CD14-positive monocyte (primary cell): Measurements from ENCODE around the gene SCUBE1. TPM values are rescaled to one million over a fixed set of nuclear protein-coding genes. Genes with fewer than 3 reads are reported as not detected.

Experiments
- DNase-seq, 3 donors: peaks; one replicate each; pipeline ENCODE4 v3.0.0-alpha.2; 2011 to 2022
- H2AFZ ChIP-seq: 2 replicates; pipeline ENCODE4 v1.6.0; 2012; ENCODE audit warnings: mild to moderate bottlenecking, low read depth, low read length, inconsistent platforms; ENCODE audit not compliant: insufficient read depth, poor library complexity, severe bottlenecking
- H3K27ac ChIP-seq, 2 donors: 1 replicate in 1 of 2; 2 replicates in 1 of 2; pipeline ENCODE4 v1.5.1; 2012 to 2013; ENCODE audit warnings: low read length in 2 of 2, control low read depth in 1 of 2, inconsistent platforms in 1 of 2, low read depth in 1 of 2, mild to moderate bottlenecking in 1 of 2
- H3K27me3 ChIP-seq, 2 donors: one replicate each; pipeline versions ENCODE4 v1.6.0 to v1.6.1; 2011 to 2013; ENCODE audit warnings: low read length in 2 of 2; ENCODE audit not compliant: control insufficient read depth in 2 of 2, insufficient read depth in 2 of 2
- H3K36me3 ChIP-seq, 2 donors: replicated peaks in 1 of 2; 1 replicate in 1 of 2; 2 replicates in 1 of 2; pipeline versions ENCODE4 v1.5.1 to v1.6.1; 2012 to 2013; ENCODE audit warnings: low read length in 2 of 2, control low read depth in 1 of 2, inconsistent platforms in 1 of 2, mild to moderate bottlenecking in 1 of 2; ENCODE audit not compliant: insufficient read depth in 2 of 2, control insufficient read depth in 1 of 2
- H3K4me1 ChIP-seq, 2 donors: 1 replicate in 1 of 2; 2 replicates in 1 of 2; pipeline versions ENCODE4 v1.5.1 to v1.6.1; 2012 to 2013; ENCODE audit warnings: low read length in 2 of 2, control low read depth in 1 of 2, inconsistent platforms in 1 of 2, mild to moderate bottlenecking in 1 of 2, moderate library complexity in 1 of 2; ENCODE audit not compliant: insufficient read depth in 2 of 2, control insufficient read depth in 1 of 2
- H3K4me2 ChIP-seq: replicated peaks from 2 replicates; pipeline ENCODE3; 2012; ENCODE audit warnings: low read length, moderate library complexity, mild to moderate bottlenecking; ENCODE audit not compliant: poor library complexity, severe bottlenecking; ENCODE audit errors: extremely low read depth
- H3K4me3 ChIP-seq, 3 experiments: fragments of 200-600 bp in 1 of 3; sonication (generic) in 1 of 3; replicated peaks in 1 of 3; 1 replicate in 2 of 3; 2 replicates in 1 of 3; pipeline ENCODE4 v1.5.1; 2011 to 2013; ENCODE audit warnings: low read length in 3 of 3, mild to moderate bottlenecking in 3 of 3, control low read depth in 2 of 3, low read depth in 2 of 3, inconsistent platforms in 1 of 3, moderate library complexity in 1 of 3
- H3K79me2 ChIP-seq: 2 replicates; pipeline ENCODE4 v1.6.0; 2012; ENCODE audit warnings: mild to moderate bottlenecking, control low read depth, inconsistent platforms, low read length, moderate library complexity; ENCODE audit not compliant: insufficient read depth
- H3K9ac ChIP-seq: 2 replicates; pipeline ENCODE4 v1.6.0; 2017; ENCODE audit warnings: low read length, mild to moderate bottlenecking; ENCODE audit not compliant: insufficient read depth, poor library complexity, severe bottlenecking
- H3K9me3 ChIP-seq, 2 donors: replicated peaks in 1 of 2; 1 replicate in 1 of 2; 2 replicates in 1 of 2; pipeline versions ENCODE4 v1.5.1 to v1.6.1; 2012 to 2013; ENCODE audit warnings: low read length in 2 of 2, control low read depth in 1 of 2; ENCODE audit not compliant: control insufficient read depth in 1 of 2, insufficient read depth in 1 of 2
- H4K20me1 ChIP-seq: 2 replicates; pipeline ENCODE4 v1.6.0; 2012; ENCODE audit warnings: mild to moderate bottlenecking, low read length, control low read depth, moderate library complexity; ENCODE audit not compliant: insufficient read depth
- H3K27ac Mint-ChIP-seq, 7 donors: one replicate each; pipeline ENCODE4 v1.8.0; 2020; ENCODE audit warnings: mild to moderate bottlenecking in 7 of 7, mixed read lengths in 7 of 7, moderate library complexity in 6 of 7, inconsistent platforms in 2 of 7
- H3K27me3 Mint-ChIP-seq, 3 donors: one replicate each; pipeline ENCODE4 v1.8.0; 2021 to 2022; ENCODE audit warnings: low read depth in 3 of 3, mild to moderate bottlenecking in 3 of 3, mixed read lengths in 3 of 3, moderate library complexity in 3 of 3, inconsistent platforms in 1 of 3
- H3K36me3 Mint-ChIP-seq, 2 donors: one replicate each; pipeline ENCODE4 v1.8.0; 2020; ENCODE audit warnings: mixed read lengths in 2 of 2, inconsistent platforms in 1 of 2, mild to moderate bottlenecking in 1 of 2
- H3K4me1 Mint-ChIP-seq: one replicate; pipeline ENCODE4 v1.8.0; 2020; ENCODE audit warnings: mild to moderate bottlenecking, mixed read lengths
- H3K4me3 Mint-ChIP-seq, 2 donors: one replicate each; pipeline ENCODE4 v1.8.0; 2020; ENCODE audit warnings: mild to moderate bottlenecking in 2 of 2, mixed read lengths in 2 of 2, moderate library complexity in 1 of 2
- H3K9me3 Mint-ChIP-seq, 7 donors: one replicate each; pipeline ENCODE4 v1.8.0; 2020 to 2022; ENCODE audit warnings: mixed read lengths in 7 of 7, mild to moderate bottlenecking in 6 of 7, moderate library complexity in 6 of 7, inconsistent platforms in 2 of 7
- WGBS: methylation state at CpG from one replicate; pipeline ENCODE4 v1.1.5; 2013; ENCODE audit warnings: missing lambda C conversion rate; ENCODE audit not compliant: insufficient coverage; 5-methylcytosine and 5-hydroxymethylcytosine counted together
- intact Hi-C, 2 donors: fragments of 100-400 bp; cut with micrococcal nuclease; formaldehyde crosslinking; loops; one replicate each; pipeline versions ENCODE4 v1.15.0 to v1.15.1; 2023
- polyA plus RNA-seq, 3 donors: library from polyadenylated mRNA; depleted of rRNA in 1 of 3; unstranded in 2 of 3; stranded (reverse) in 1 of 3; fragments of 300-500 nt in 2 of 3; fragments of >200 nt in 1 of 3; fragmentation: Illumina TruSeq in 2 of 3; gene quantifications; 1 replicate in 2 of 3; 2 replicates in 1 of 3; pipeline ENCODE4 v1.2.3, GENCODE V29; 2012 to 2021
- TF ChIP-seq, protein P1 (sequence below): fragments of 200-600 bp; IDR thresholded peaks from one replicate; pipeline ENCODE4 v1.8.0; 2022; ENCODE audit warnings: antibody characterized with exemption, mild to moderate bottlenecking

Gene SCUBE1
- polyA plus RNA-seq, 3 donors, result 0.20 to 0.32 (median 0.26) TPM

DNA sequence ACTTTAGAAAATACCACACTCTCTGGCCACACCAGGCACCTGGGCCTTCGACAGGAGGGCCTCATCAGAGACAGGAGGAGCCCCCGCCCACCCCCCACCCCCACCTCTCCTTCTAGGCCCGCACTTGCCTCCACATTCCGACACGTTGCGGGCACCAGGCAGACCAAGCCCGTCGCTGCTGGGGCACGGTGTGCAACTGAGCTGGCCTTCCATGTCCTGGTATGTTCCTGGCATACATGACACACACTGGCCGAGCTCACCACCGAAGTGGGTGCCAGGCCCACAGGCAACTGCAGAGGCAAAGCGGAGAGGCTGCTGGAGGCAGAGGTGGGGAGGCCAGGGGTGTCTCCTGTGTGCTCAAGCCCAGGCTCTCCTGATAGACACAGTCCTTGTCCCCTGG lies 129.2 kb downstream of the SCUBE1 start:
- no peak for DNase-seq
- Histone ChIP-seq H3K9ac (no peak overlapping the region), H3K4me3 (no peak overlapping the region), H3K36me3 (no peaks in the 10 kb centered on the region), H4K20me1 (no peaks in the 10 kb centered on the region), H3K4me1 (no peaks in the 10 kb centered on the region), H2AFZ (no peak overlapping the region), H3K4me2 (no peak overlapping the region), H3K27ac (no peak overlapping the region), H3K79me2 (no peaks in the 10 kb centered on the region), H3K27me3 (no peaks in the 10 kb centered on the region), H3K9me3 (no peaks in the 10 kb centered on the region)
- Mint-ChIP-seq H3K27ac (no peak overlapping the region), H3K4me1 (no peaks in the 10 kb centered on the region), H3K4me3 (no peak overlapping the region), H3K9me3 (no peaks in the 10 kb centered on the region), H3K36me3 (no peaks in the 10 kb centered on the region), H3K27me3 (peaks cover 0 to 2% (median 0%) of the 10 kb centered on the region in 3 donors)
- 98% methylated on average over 10 of the region's 12 CpGs for WGBS
- TF ChIP-seq, protein P1, sequence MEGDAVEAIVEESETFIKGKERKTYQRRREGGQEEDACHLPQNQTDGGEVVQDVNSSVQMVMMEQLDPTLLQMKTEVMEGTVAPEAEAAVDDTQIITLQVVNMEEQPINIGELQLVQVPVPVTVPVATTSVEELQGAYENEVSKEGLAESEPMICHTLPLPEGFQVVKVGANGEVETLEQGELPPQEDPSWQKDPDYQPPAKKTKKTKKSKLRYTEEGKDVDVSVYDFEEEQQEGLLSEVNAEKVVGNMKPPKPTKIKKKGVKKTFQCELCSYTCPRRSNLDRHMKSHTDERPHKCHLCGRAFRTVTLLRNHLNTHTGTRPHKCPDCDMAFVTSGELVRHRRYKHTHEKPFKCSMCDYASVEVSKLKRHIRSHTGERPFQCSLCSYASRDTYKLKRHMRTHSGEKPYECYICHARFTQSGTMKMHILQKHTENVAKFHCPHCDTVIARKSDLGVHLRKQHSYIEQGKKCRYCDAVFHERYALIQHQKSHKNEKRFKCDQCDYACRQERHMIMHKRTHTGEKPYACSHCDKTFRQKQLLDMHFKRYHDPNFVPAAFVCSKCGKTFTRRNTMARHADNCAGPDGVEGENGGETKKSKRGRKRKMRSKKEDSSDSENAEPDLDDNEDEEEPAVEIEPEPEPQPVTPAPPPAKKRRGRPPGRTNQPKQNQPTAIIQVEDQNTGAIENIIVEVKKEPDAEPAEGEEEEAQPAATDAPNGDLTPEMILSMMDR, result no peak
- intact Hi-C loops, result no loop called here

DNA sequence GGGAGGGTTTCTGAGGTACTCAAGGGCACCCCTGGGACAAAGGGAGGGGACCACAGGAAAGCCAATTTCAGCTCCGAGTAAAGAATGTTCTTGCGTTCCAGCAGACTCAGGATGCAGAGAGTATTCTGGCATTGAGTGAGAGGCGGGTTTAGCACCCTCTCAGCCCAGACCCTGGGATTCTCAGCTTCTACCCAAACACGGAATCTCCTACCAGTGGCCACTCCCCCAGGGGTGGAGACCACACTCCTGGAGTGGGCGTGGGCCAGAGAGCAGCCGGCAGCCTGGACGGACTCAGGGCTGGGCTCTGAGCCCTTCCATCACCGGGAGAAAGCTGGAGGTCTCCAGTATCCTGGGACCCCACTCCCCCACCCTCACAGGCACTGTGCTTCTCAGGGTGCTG lies 130.1 kb downstream of the SCUBE1 start:
- no peaks in the 10 kb centered on the region for H4K20me1 ChIP-seq
- H3K27me3 Mint-ChIP-seq, result peaks cover 0 to 2% (median 2%) of the 10 kb centered on the region in 3 donors
- no peak for DNase-seq
- H3K9me3 Mint-ChIP-seq, result no peaks in the 10 kb centered on the region
- intact Hi-C loops, result no loop called here
- no peak overlapping the region for H3K9ac ChIP-seq
- H3K27ac Mint-ChIP-seq, result no peak overlapping the region
- H3K9me3 ChIP-seq, result no peaks in the 10 kb centered on the region
- H3K36me3 ChIP-seq, result no peaks in the 10 kb centered on the region
- TF ChIP-seq, protein P1, result no peak
- H3K4me2 ChIP-seq, result no peak overlapping the region
- H3K4me3 ChIP-seq, result no peak overlapping the region
- 89% methylated on average over 6 of the region's 8 CpGs for WGBS
- no peaks in the 10 kb centered on the region for H3K4me1 ChIP-seq
- H3K79me2 ChIP-seq, result no peaks in the 10 kb centered on the region
- H3K36me3 Mint-ChIP-seq, result no peaks in the 10 kb centered on the region
- no peaks in the 10 kb centered on the region for H3K4me1 Mint-ChIP-seq
- no peak overlapping the region for H3K27ac ChIP-seq
- no peak overlapping the region for H2AFZ ChIP-seq
- no peaks in the 10 kb centered on the region for H3K27me3 ChIP-seq
- H3K4me3 Mint-ChIP-seq, result no peak overlapping the region
